ENCODE measurements around the gene OR4M2.
"Not testable (repeated sequence)": the region's sequence is repeated elsewhere in the genome, so short reads cannot be mapped to it uniquely, and the experiment has no call there.

Gene OR4M2

GRCh38 chr15:22080227-22080626 lies at the start of gene OR4M2:
Gene OR4M2, plus strand, starts transcription at chr15:22080527. Its CDS starts 98 bp downstream, at chr15:22080625.
- H3K4me3 ChIP-seq (ENCODE audit: low read depth, low read length): not testable (repeated sequence)

GRCh38 chr15:22069267-22069666 lies 11.1 kb upstream of the OR4M2 start:
- not testable (repeated sequence) for H3K4me3 ChIP-seq (ENCODE audit: low read depth, low read length)

GRCh38 chr15:22081386-22081785 lies 1.1 kb downstream of the OR4M2 start:
- not testable (repeated sequence) for H3K4me3 ChIP-seq (ENCODE audit: low read depth, low read length)

- H3K4me3 ChIP-seq (ENCODE audit: low read depth, low read length): not testable (repeated sequence)
Observed at GRCh38 chr15:22098616-22099253, 18.4 kb downstream of the OR4M2 start.

GRCh38 chr15:22099289-22099891 lies 19.1 kb downstream of the OR4M2 start:
- not testable (repeated sequence) for H3K4me3 ChIP-seq (ENCODE audit: low read depth, low read length)

GRCh38 chr15:22122033-22122432 lies 41.7 kb downstream of the OR4M2 start:
- H3K4me3 ChIP-seq (ENCODE audit: low read depth, low read length): not testable (repeated sequence)
